NK-92 treated with Interleukin-12 subunit alpha and Interleukin-12 subunit beta, amount 100 ng/mL, for 24 hours (cell line): ENCODE measurements around the gene EXOC3L4.
"Not testable (repeated sequence)": the region's sequence is repeated elsewhere in the genome, so short reads cannot be mapped to it uniquely, and the experiment has no call there.

Experiments
- DNase-seq: peaks from one replicate; lab custom pipeline; 2025; lab: John Stamatoyannopoulos, UW

EXOC3L4 gene

GRCh38 chr14:103151270-103151945 lies 56.9 kb downstream of the EXOC3L4 start:
- no peak for DNase-seq

GRCh38 chr14:103155010-103155409 lies 60.5 kb downstream of the EXOC3L4 start:
- no peak for DNase-seq

- not testable (repeated sequence) for DNase-seq
These were observed 60.9 kb downstream of the EXOC3L4 start for GRCh38 chr14:103155416-103155815.

GRCh38 chr14:103155826-103156394 lies 61.4 kb downstream of the EXOC3L4 start:
- no peak for DNase-seq

GRCh38 chr14:103156651-103157378 lies 62.3 kb downstream of the EXOC3L4 start:
- DNase-seq, result no peak

- DNase-seq, result no peak
These were observed 63.4 kb downstream of the EXOC3L4 start for GRCh38 chr14:103157969-103158368.

GRCh38 chr14:103158688-103159087 lies 64.2 kb downstream of the EXOC3L4 start:
- no peak for DNase-seq
